ENCODE results near the gene RCE1.

Gene RCE1

GRCh38 chr11:66845143-66845875 is 2.1 kb downstream of the RCE1 start:
- CTCF ChIA-PET = interaction anchor here (1.2 to 1.6 kb wide), 2 partner anchors 11 to 36 kb away, joined by 4 read pairs; no protein-coding TSS in a partner anchor
- H3K4me1 ChIP-seq (ENCODE audit: control insufficient read depth, insufficient read depth, low read length) = no peaks in the 10 kb centered on the region

GRCh38 chr11:66845876-66846212 is 2.6 kb downstream of the RCE1 start:
- TF ChIP-seq ZNF132 (tag by site-specific recombination; IDR thresholded peaks at IDR 0.05; ENCODE audit: borderline replicate concordance) (no peak), ZSCAN18 (tag by site-specific recombination; IDR thresholded peaks at IDR 0.05) (no peak), ZBTB7A (tag by site-specific recombination; IDR thresholded peaks at IDR 0.05; ENCODE audit: low read depth) (no peak), ZNF521 (tag by site-specific recombination; IDR thresholded peaks at IDR 0.05) (no peak), ZBTB48 (tag by site-specific recombination; IDR thresholded peaks at IDR 0.05) (no peak), SP2 (tag by site-specific recombination; IDR thresholded peaks at IDR 0.05) (no peak), YY1 (tag by site-specific recombination; IDR thresholded peaks at IDR 0.05) (no peak), ZNF398 (tag by site-specific recombination; IDR thresholded peaks at IDR 0.05) (no peak), ZNF10 (tag by site-specific recombination; IDR thresholded peaks at IDR 0.05) (no peak)
- TF ChIP-seq, protein P1, sequence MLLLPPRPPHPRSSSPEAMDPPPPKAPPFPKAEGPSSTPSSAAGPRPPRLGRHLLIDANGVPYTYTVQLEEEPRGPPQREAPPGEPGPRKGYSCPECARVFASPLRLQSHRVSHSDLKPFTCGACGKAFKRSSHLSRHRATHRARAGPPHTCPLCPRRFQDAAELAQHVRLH (tag by site-specific recombination; IDR thresholded peaks at IDR 0.05) = no peak
- TF ChIP-seq, protein P2, sequence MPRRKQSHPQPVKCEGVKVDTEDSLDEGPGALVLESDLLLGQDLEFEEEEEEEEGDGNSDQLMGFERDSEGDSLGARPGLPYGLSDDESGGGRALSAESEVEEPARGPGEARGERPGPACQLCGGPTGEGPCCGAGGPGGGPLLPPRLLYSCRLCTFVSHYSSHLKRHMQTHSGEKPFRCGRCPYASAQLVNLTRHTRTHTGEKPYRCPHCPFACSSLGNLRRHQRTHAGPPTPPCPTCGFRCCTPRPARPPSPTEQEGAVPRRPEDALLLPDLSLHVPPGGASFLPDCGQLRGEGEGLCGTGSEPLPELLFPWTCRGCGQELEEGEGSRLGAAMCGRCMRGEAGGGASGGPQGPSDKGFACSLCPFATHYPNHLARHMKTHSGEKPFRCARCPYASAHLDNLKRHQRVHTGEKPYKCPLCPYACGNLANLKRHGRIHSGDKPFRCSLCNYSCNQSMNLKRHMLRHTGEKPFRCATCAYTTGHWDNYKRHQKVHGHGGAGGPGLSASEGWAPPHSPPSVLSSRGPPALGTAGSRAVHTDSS (tag by site-specific recombination; IDR thresholded peaks at IDR 0.05) = no peak
- TF ChIP-seq, protein P3, sequence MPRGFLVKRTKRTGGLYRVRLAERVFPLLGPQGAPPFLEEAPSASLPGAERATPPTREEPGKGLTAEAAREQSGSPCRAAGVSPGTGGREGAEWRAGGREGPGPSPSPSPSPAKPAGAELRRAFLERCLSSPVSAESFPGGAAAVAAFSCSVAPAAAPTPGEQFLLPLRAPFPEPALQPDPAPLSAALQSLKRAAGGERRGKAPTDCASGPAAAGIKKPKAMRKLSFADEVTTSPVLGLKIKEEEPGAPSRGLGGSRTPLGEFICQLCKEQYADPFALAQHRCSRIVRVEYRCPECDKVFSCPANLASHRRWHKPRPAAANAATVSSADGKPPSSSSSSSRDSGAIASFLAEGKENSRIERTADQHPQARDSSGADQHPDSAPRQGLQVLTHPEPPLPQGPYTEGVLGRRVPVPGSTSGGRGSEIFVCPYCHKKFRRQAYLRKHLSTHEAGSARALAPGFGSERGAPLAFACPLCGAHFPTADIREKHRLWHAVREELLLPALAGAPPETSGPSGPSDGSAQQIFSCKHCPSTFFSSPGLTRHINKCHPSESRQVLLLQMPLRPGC (tag by site-specific recombination; IDR thresholded peaks at IDR 0.05) = no peak
- no peak overlapping the region for H3K4me3 ChIP-seq (ENCODE audit: low read depth, low read length)
- H3K4me1 ChIP-seq (ENCODE audit: control insufficient read depth, insufficient read depth, low read length) = no peaks in the 10 kb centered on the region
- ChIA-PET CTCF (interaction anchor here (0.5 to 0.7 kb wide), 2 partner anchors 128 to 253 kb away, joined by 3 to 4 read pairs; partner anchors contain the start of gene CCDC87), POLR2A (interaction anchor here (0.7 to 5.2 kb wide), 2 partner anchors 9 to 304 kb away, joined by 3 to 40 read pairs; no protein-coding TSS in a partner anchor)
- peaks cover 0 to 64% of the 10 kb centered on the region in 2 experiments; a peak in 1 of 3 replicates for H3K36me3 ChIP-seq (ENCODE audit: control insufficient read depth in 2 of 2, insufficient read depth in 1 of 2, low read length in 2 of 2)
- no peak overlapping the region for H3K27ac ChIP-seq (ENCODE audit: extremely low read depth, low read depth, low read length)
- no peaks in the 10 kb centered on the region for H3K9me3 ChIP-seq (ENCODE audit: control insufficient read depth, insufficient read depth, low read depth, low read length)

More at GRCh38 chr11:66845143-66845875, 2.1 kb downstream of the RCE1 start:
- Histone ChIP-seq H3K27ac (ENCODE audit: extremely low read depth, low read depth, low read length) (no peak overlapping the region), H3K36me3 (ENCODE audit: control insufficient read depth in 2 of 2, insufficient read depth in 1 of 2, low read length in 2 of 2) (peaks cover 0 to 61% of the 10 kb centered on the region in 2 experiments; a peak in 1 of 3 replicates), H3K9me3 (ENCODE audit: control insufficient read depth, insufficient read depth, low read depth, low read length) (no peaks in the 10 kb centered on the region), H3K4me3 (ENCODE audit: low read depth, low read length) (no peak overlapping the region)
- POLR2A ChIA-PET = interaction anchor here (5.2 kb wide), 1 partner anchor 10 kb away, joined by 40 read pairs; no protein-coding TSS in a partner anchor
- TF ChIP-seq ZNF555 (tag by site-specific recombination; conservative IDR thresholded peaks at IDR 0.05) (no peak), ZNF26 (tag by site-specific recombination; IDR thresholded peaks at IDR 0.05) (no peak), ZBTB8A (tag by site-specific recombination; IDR thresholded peaks at IDR 0.05) (no peak), ZNF354C (tag by site-specific recombination; IDR thresholded peaks at IDR 0.05; ENCODE audit: borderline replicate concordance, low read depth) (no peak), IKZF3 (tag by site-specific recombination; IDR thresholded peaks at IDR 0.05) (no peak), ZNF571 (tag by site-specific recombination; IDR thresholded peaks at IDR 0.05) (no peak), ZNF660 (tag by site-specific recombination; IDR thresholded peaks at IDR 0.05) (no peak), ZNF426 (tag by site-specific recombination; IDR thresholded peaks at IDR 0.05) (no peak), OVOL3 (tag by site-specific recombination; IDR thresholded peaks at IDR 0.05) (no peak), ZNF48 (tag by site-specific recombination; IDR thresholded peaks at IDR 0.05) (no peak), KLF10 (tag by site-specific recombination; IDR thresholded peaks at IDR 0.05) (no peak), SETDB1 (IDR thresholded peaks at IDR 0.05; ENCODE audit: insufficient read length, low read length) (no peak)
- TF ChIP-seq, protein P4, sequence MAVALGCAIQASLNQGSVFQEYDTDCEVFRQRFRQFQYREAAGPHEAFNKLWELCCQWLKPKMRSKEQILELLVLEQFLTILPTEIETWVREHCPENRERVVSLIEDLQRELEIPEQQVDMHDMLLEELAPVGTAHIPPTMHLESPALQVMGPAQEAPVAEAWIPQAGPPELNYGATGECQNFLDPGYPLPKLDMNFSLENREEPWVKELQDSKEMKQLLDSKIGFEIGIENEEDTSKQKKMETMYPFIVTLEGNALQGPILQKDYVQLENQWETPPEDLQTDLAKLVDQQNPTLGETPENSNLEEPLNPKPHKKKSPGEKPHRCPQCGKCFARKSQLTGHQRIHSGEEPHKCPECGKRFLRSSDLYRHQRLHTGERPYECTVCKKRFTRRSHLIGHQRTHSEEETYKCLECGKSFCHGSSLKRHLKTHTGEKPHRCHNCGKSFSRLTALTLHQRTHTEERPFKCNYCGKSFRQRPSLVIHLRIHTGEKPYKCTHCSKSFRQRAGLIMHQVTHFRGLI (tag by site-specific recombination; IDR thresholded peaks at IDR 0.05) = no peak
- TF ChIP-seq, protein P5, sequence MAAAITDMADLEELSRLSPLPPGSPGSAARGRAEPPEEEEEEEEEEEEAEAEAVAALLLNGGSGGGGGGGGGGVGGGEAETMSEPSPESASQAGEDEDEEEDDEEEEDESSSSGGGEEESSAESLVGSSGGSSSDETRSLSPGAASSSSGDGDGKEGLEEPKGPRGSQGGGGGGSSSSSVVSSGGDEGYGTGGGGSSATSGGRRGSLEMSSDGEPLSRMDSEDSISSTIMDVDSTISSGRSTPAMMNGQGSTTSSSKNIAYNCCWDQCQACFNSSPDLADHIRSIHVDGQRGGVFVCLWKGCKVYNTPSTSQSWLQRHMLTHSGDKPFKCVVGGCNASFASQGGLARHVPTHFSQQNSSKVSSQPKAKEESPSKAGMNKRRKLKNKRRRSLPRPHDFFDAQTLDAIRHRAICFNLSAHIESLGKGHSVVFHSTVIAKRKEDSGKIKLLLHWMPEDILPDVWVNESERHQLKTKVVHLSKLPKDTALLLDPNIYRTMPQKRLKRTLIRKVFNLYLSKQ (tag by site-specific recombination; IDR thresholded peaks at IDR 0.05; ENCODE audit: borderline replicate concordance) = no peak
